HG03095 (cell line): Measurements from ENCODE around the gene ADIPOR2.

Experiments used
- ATAC-seq: cut with Tn5 transposase; IDR thresholded peaks from one replicate; pipeline ENCODE4 v1.9.1; 2021; ENCODE audit warnings: moderate library complexity; ENCODE audit not compliant: unreplicated experiment

ADIPOR2 gene

GRCh38 chr12:1690578-1691122, at the start of gene ADIPOR2:
TSS of gene ADIPOR2 (plus strand) at chr12:1691070. CDS start at chr12:1754344, 63,274 bp downstream.
- ATAC-seq, result peak; percentile 92

- no peak for ATAC-seq
Measured at GRCh38 chr12:1642513-1642912, 48.4 kb upstream of the ADIPOR2 start.

- no peak for ATAC-seq
Measured at GRCh38 chr12:1643043-1643442, 47.8 kb upstream of the ADIPOR2 start.

- ATAC-seq, result no peak
Measured at GRCh38 chr12:1643905-1644533, 46.9 kb upstream of the ADIPOR2 start.

- no peak for ATAC-seq
Measured at GRCh38 chr12:1644534-1645438, 46.1 kb upstream of the ADIPOR2 start.

- no peak for ATAC-seq
Measured at GRCh38 chr12:1645819-1646218, 45.1 kb upstream of the ADIPOR2 start.

GRCh38 chr12:1646569-1647284, 44.1 kb upstream of the ADIPOR2 start:
- peak; percentile 55 for ATAC-seq

- ATAC-seq, result no peak
Measured at GRCh38 chr12:1647285-1647669, 43.6 kb upstream of the ADIPOR2 start.

GRCh38 chr12:1650260-1650977, 40.5 kb upstream of the ADIPOR2 start:
- ATAC-seq, result no peak

GRCh38 chr12:1650978-1651361, 39.9 kb upstream of the ADIPOR2 start:
- ATAC-seq, result no peak

GRCh38 chr12:1651946-1652345, 38.9 kb upstream of the ADIPOR2 start:
- no peak for ATAC-seq

- ATAC-seq, result no peak
Measured at GRCh38 chr12:1655225-1655788, 35.6 kb upstream of the ADIPOR2 start.

- ATAC-seq, result no peak
Measured at GRCh38 chr12:1656902-1657301, 34.0 kb upstream of the ADIPOR2 start.

- no peak for ATAC-seq
Measured at GRCh38 chr12:1657688-1658087, 33.2 kb upstream of the ADIPOR2 start.

GRCh38 chr12:1660304-1661187, 30.3 kb upstream of the ADIPOR2 start:
- no peak for ATAC-seq

- no peak for ATAC-seq
Measured at GRCh38 chr12:1661553-1662335, 29.1 kb upstream of the ADIPOR2 start.

- no peak for ATAC-seq
Measured at GRCh38 chr12:1662761-1663439, 28.0 kb upstream of the ADIPOR2 start.
